ENCODE results near the gene P3H2.
"Not testable (repeated sequence)": the region's sequence is repeated elsewhere in the genome, so short reads cannot be mapped to it uniquely, and the experiment has no call there.

P3H2 gene

DNA sequence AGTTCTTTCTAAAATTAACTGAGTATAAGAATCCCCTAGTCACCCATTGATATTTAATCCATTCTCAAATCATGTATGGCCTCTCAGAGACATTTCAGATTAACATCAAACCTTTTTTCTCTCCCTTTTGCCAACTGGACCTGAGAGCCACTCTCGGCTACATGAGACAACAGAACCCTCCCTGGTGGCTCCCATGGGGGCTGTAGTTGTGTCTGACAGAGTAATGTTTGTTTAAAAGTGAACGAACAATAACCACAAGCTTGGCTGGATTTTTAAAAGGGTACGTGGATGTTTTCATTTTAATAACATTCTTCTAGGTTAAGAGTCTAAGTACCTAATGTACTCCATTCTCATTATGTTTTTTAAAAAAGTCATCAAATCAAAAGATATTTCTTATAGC lies 37.1 kb downstream of the P3H2 start:
- DNase-seq = no peak

DNA sequence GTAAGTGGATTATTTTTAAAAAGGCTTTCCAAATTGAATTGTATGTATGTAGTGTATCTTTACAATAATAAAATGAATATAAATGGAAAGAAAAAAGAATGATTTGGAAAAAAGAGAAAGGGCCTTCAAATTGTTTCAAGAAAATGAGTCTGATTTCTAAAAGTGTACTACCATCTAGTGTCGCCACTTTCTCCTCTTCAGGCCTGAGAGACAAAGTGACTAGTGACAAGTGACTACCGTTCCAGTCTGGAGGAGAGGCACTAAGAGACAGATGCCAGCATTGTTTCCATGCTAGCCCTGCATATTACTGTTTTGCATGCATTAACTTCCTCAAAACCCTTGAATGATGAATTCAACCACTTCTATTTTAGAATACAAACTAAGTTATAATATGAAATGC lies 39.3 kb downstream of the P3H2 start:
- DNase-seq = no peak

DNA sequence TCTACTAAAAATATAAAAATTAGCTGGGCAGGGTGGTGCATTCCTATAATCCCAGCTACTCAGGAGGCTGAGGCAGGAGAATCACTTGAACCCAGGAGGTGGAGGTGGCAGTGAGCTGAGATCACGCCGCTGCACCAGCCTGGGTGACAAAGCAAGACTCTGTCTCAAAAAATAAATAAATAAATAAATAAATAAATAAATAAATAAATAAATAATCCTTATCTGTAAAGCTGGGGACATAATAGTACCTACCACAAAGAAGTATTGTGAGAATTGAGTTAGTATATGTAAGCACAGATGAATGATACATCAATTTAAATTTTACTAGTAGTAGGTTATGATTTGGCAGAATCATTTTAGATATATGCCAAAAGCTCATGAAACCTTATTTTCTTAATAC lies 41.5 kb downstream of the P3H2 start:
- not testable (repeated sequence) for DNase-seq

GRCh38 chr3:190077395-190078045 lies 43.2 kb downstream of the P3H2 start:
- DNase-seq = no peak

GRCh38 chr3:190076601-190077394 lies 43.9 kb downstream of the P3H2 start:
- no peak for DNase-seq

GRCh38 chr3:190076136-190076535 lies 44.6 kb downstream of the P3H2 start:
- DNase-seq = no peak

- DNase-seq = no peak
Measured at GRCh38 chr3:190074817-190075216, 45.9 kb downstream of the P3H2 start.

- no peak for DNase-seq
Measured at GRCh38 chr3:190073264-190074008, 47.3 kb downstream of the P3H2 start.

- DNase-seq = no peak
Measured at GRCh38 chr3:190072856-190073255, 47.8 kb downstream of the P3H2 start.

DNA sequence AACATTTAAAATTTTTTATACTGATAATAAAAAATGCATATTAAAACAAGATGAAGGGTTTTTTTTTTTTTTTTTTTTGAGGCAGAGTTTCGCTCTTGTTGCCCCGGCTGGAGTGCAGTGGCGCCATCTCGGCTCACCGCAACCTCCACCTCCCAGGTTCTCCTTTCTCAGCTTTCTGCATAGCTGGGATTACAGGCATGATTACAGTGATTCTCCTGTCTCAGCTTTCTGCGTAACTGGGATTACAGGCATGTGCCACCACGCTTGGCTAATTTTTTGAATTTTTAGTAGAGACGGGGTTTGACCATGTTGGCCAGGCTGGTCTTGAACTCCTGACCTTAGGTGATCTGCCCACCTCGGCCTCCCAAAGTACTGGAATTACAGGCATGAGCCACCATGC lies 48.8 kb downstream of the P3H2 start:
- DNase-seq = not testable (repeated sequence)

- DNase-seq = no peak
Measured at GRCh38 chr3:190070622-190071347, 49.9 kb downstream of the P3H2 start.

DNA sequence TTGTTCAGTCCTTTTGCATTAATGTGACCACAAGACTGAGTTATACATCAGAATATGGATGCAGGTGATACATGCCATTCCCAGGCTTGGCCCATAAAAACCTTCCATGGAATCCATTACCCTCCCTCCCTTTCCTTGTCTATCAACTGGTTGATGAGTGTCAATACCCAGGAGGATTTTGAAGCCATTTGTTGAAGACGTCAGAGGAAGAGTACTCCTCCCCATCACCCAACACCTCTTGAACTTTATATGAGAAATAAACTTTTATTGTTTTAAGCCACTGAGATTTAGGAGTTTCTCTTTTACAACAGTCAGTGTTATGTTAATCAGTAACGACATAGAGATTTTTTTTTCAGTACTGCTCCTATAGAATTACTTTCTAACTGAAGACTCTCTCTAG lies 55.5 kb downstream of the P3H2 start:
- DNase-seq = no peak

GRCh38 chr3:190064659-190065058 lies 56.0 kb downstream of the P3H2 start:
- DNase-seq = no peak

- DNase-seq = no peak
Measured at GRCh38 chr3:190064112-190064511, 56.6 kb downstream of the P3H2 start.

- no peak for DNase-seq
Measured at GRCh38 chr3:190063490-190063889, 57.2 kb downstream of the P3H2 start.

- DNase-seq = no peak
Measured at GRCh38 chr3:190060192-190060775, 60.4 kb downstream of the P3H2 start.

DNA sequence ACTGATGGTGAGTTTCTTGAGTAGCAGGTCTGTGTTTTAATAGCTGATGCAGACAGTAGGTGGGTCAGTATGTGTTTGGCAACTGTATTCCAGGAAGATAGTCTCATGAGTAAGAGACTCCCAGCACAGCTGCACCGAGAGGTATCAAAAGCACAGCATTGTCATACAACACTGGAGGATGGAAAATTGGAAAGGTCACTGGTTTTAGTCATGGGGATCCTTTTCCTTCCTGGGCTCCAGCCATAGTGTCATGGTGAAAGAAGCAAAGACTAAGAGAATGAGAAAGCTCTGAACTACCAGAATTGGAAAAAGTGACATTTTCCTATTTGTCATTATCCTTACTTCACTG lies 61.5 kb downstream of the P3H2 start:
- no peak for DNase-seq

DNA sequence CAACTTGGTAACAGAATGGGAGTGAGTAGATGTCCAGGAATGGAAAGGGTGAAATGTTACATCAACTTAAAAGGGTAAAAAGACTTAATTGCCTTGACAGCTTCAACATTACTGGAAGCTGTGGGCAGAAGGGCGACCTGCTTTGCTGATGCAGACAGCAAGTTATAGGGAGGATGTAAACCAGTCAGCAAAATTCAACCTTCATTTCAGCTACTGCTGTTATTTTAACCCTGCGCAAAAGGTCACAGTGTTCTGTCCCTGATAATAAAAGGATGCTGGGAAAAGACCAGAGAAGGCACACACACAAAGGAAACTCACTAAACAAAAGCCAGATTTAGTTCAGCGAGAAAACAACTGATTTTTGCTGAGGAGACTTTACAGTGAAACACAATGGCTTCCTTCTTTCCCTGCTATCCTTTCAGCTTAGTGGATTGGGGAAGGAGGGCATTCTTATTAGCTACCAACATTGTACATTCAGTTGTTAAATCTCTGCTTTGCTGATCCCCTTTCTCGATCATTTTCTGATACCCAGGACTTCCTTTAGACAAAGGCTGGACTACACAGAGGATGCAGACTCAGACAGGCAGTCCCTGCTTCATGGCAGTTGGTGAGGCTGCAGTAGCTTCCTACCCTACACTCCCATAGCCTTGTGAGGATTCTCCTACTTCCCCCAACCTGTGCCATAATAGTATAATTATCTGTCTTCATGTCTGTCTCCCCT lies 62.0 kb downstream of the P3H2 start:
- no peak for DNase-seq

GRCh38 chr3:190056742-190057141 lies 64.0 kb downstream of the P3H2 start:
- no peak for DNase-seq

DNA sequence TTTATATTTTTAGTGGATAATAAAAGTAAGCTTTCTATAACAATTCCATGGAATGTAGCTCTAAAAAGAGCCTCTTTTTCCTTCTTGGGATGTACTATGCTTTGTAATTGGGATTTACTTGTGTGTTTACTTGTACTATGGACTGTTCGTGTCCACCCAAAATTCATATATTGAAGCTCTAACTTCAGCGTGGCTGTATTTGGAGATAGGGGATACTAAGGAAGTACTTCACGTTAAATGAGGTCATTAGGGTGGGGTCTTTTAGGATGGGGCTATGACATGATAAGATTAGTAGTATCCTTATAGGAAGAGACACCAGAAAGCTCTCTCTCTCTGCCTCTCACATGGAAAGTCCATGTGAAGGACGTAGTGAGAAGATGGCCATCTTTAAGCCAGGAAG lies 64.9 kb downstream of the P3H2 start:
- no peak for DNase-seq

DNA sequence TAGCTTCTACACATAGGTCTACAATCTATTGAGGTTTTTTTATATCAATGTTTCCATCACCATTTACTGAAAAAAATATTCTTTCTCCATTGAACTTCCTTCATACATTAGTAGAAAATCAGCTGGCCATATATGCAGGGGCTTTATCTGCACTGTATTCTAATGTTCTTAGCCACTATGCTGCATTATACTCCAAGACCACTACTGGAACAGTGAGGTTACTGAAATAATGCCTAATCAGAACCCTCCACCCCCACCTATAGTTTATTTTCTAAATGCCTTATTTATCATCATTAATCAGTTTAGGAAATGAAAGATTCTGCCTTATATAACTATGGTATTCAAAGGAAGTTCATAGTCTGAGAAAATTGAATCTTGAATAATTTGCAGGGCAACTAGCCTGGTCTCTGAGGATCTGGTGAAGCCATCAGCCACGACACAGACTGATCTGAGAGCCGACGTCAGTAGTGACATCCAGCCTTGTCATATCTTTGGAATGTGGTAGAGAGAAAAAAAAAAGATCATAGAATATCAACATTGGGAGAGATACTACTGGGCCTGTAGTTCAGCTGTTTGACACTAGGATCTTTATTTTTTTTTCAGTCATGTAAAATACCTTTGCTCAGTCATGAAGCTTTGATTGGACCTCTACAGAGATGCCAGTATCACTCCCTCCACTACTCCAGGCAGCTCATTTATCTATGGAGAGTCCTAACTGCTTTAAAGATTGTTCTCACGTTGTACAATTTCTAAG lies 66.6 kb downstream of the P3H2 start:
- DNase-seq = no peak

Measured in effector CD8-positive, alpha-beta T cell (primary cell).